ENCODE results near the gene MROH2A.

GRCh38 chr2:233815861-233816260 lies 37.7 kb downstream of the MROH2A start:
- TF ChIP-seq CTCF (conservative IDR thresholded peaks at IDR 0.05), result no peak
- TF ChIP-seq EZH2 (IDR thresholded peaks at IDR 0.05; ENCODE audit: low read depth), result no peak

Data from PC-9 (cell line).